HEK293T (cell line): ENCODE results near the gene ZNF236.

ENCODE experiments used
- FOXM1 ChIP-seq: fragments of 450-650 bp; IDR thresholded peaks from 2 replicates; pipeline ENCODE4 v1.6.1; 2017; ENCODE audit warnings: mild to moderate bottlenecking, borderline replicate concordance
- HDGF ChIP-seq: fragments of 450-650 bp; IDR thresholded peaks from 2 replicates; pipeline ENCODE4 v1.6.1; 2017; ENCODE audit warnings: antibody characterized with exemption, borderline replicate concordance
- L3MBTL2 ChIP-seq: fragments of 450-650 bp; conservative IDR thresholded peaks from 2 replicates; pipeline ENCODE4 v1.6.1; 2016; ENCODE audit warnings: mild to moderate bottlenecking
- LEF1 ChIP-seq: fragments of 450-650 bp; IDR thresholded peaks from 2 replicates; pipeline ENCODE4 v1.6.1; 2017; ENCODE audit warnings: mild to moderate bottlenecking, borderline replicate concordance
- NFRKB ChIP-seq: fragments of 450-650 bp; IDR thresholded peaks from 2 replicates; pipeline ENCODE4 v1.6.1; 2016; ENCODE audit warnings: mild to moderate bottlenecking, moderate library complexity
- ZNF384 ChIP-seq: fragments of 450-650 bp; IDR thresholded peaks from 2 replicates; pipeline ENCODE4 v1.6.1; 2016
- TF ChIP-seq, protein P1 (sequence below): fragments of 450-650 bp; IDR thresholded peaks from 2 replicates; pipeline ENCODE4 v1.6.1; 2016

- TF ChIP-seq LEF1 (no peak), ZNF384 (no peak), L3MBTL2 (no peak), HDGF (no peak), NFRKB (no peak), FOXM1 (no peak)
- TF ChIP-seq, protein P1, sequence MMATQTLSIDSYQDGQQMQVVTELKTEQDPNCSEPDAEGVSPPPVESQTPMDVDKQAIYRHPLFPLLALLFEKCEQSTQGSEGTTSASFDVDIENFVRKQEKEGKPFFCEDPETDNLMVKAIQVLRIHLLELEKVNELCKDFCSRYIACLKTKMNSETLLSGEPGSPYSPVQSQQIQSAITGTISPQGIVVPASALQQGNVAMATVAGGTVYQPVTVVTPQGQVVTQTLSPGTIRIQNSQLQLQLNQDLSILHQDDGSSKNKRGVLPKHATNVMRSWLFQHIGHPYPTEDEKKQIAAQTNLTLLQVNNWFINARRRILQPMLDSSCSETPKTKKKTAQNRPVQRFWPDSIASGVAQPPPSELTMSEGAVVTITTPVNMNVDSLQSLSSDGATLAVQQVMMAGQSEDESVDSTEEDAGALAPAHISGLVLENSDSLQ, result no peak
These were observed 148.6 kb downstream of the ZNF236 start for GRCh38 chr18:76970770-76971559.
